Measurements from ENCODE around the gene PILRA. TPM values are rescaled to one million over a fixed set of nuclear protein-coding genes. Genes with fewer than 3 reads are reported as not detected.

PILRA gene
- total and polyA plus RNA-seq, 8 donors = 1.4 to 10.0 (median 3.1) TPM; not detected in 3

DNA sequence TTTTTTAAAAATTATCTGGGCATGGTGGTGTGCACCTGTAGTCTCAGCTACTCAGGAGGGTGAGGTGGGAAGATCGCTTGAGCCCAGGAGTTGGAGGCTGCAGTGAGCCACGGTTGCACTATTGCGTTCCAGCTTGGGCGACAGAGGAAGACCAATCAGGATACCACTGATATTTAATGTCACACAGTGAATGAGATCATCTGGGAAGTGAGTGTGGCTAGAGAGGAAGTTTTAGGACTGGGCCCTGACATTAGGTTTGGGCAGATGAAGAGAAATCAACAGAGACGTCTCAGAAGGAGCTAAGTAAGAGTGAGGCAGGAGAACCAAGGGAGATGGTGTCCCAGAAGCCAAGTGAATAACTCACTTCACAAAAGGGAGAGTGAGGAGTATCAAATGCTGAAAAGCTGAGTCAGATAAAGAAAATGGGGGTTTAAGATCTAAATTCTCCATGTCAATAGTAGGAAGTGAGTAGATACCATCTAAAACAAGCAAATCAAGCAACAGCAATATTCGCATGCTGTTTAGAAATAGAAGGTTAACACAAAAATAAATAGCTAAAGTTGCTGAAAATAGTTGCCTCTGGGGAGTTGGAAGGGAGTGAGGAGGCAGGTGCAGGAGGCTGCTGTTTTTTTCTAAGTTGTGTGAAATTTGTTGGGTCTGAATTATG is 11.5 kb downstream of the PILRA start:
- Histone ChIP-seq H3K36me3 (no peaks in the 10 kb centered on the region), H3K4me1 (no peaks in the 10 kb centered on the region), H3K27me3 (no peaks in the 10 kb centered on the region), H3K27ac (no peak overlapping the region), H3K4me3 (no peak overlapping the region), H3K9me3 (no peaks in the 10 kb centered on the region)
- no peak for TF ChIP-seq POLR2A (IDR thresholded peaks at IDR 0.05)
- TF ChIP-seq, protein P1, sequence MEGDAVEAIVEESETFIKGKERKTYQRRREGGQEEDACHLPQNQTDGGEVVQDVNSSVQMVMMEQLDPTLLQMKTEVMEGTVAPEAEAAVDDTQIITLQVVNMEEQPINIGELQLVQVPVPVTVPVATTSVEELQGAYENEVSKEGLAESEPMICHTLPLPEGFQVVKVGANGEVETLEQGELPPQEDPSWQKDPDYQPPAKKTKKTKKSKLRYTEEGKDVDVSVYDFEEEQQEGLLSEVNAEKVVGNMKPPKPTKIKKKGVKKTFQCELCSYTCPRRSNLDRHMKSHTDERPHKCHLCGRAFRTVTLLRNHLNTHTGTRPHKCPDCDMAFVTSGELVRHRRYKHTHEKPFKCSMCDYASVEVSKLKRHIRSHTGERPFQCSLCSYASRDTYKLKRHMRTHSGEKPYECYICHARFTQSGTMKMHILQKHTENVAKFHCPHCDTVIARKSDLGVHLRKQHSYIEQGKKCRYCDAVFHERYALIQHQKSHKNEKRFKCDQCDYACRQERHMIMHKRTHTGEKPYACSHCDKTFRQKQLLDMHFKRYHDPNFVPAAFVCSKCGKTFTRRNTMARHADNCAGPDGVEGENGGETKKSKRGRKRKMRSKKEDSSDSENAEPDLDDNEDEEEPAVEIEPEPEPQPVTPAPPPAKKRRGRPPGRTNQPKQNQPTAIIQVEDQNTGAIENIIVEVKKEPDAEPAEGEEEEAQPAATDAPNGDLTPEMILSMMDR (IDR thresholded peaks at IDR 0.05) = no peak
- intact Hi-C loops (cut with DNase I; ENCODE audit: low total_unique reads) = no loop called here
- no peak for DNase-seq
- WGBS, 5 donors = 77 to 82% (median 78%) methylated on average over 6 of the region's 6 CpGs

DNA sequence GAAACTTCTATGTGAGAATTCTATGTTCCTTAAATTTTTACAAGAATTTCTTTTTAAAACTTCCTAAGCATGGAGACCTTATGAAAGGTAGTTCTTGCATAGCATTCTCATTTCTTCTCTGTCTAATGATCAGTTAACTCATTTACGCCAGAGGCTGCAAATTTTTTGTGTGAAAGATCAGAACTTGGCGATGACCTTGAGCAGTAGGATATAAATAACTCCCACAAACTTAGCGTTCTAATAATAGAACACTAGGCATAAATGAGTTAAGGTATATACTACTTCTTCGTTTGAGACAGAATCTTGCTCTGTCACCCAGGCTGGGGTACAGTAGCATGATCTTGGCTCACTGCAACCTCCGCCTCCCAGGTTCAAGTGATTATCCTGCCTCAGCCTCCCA is 13.7 kb downstream of the PILRA start:
- 69 to 77% (median 74%) methylated on average over 5 of the region's 5 CpGs for WGBS, 5 donors

DNA sequence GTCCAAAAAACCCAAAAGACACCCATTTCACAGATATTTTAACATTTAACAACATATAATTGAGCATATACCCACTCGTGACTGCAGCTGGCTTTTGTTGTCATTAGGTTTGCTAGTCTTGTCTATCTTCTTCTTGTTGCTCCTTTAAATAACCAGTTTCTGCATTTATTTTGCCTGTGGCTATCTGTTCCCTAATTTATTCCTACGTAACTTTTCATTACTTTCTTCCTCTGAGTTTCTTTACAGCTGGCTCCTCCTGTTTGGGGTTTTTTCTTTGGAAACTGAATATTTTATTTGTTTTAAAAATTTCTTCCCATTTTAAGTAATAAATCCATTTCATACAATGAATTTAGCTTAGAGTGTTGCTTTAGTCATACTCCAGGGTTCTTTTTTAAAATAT is 14.4 kb downstream of the PILRA start:
- WGBS, 5 donors = 67 to 80% (median 79%) methylated on average over 2 of the region's 2 CpGs
- TF ChIP-seq POLR2A (IDR thresholded peaks at IDR 0.05) (no peak), POLR2AphosphoS5 (IDR thresholded peaks at IDR 0.05) (no peak), EP300 (IDR thresholded peaks at IDR 0.05) (no peak)
- TF ChIP-seq, protein P1 (IDR thresholded peaks at IDR 0.05) = no peak

More for the DNA sequence above, 13.7 kb downstream of the PILRA start:
- H3K27me3 ChIP-seq = no peaks in the 10 kb centered on the region
- no peak for TF ChIP-seq EP300 (IDR thresholded peaks at IDR 0.05)
- no peak for TF ChIP-seq POLR2AphosphoS5 (IDR thresholded peaks at IDR 0.05)
- TF ChIP-seq POLR2A (IDR thresholded peaks at IDR 0.05) = no peak
- intact Hi-C loops (cut with DNase I; ENCODE audit: low total_unique reads) = no loop called here
- H3K4me1 ChIP-seq = no peaks in the 10 kb centered on the region
- H3K27ac ChIP-seq = no peak overlapping the region
- DNase-seq = no peak
- H3K4me3 ChIP-seq = no peak overlapping the region
- H3K9me3 ChIP-seq = no peaks in the 10 kb centered on the region
- no peaks in the 10 kb centered on the region for H3K36me3 ChIP-seq

DNA sequence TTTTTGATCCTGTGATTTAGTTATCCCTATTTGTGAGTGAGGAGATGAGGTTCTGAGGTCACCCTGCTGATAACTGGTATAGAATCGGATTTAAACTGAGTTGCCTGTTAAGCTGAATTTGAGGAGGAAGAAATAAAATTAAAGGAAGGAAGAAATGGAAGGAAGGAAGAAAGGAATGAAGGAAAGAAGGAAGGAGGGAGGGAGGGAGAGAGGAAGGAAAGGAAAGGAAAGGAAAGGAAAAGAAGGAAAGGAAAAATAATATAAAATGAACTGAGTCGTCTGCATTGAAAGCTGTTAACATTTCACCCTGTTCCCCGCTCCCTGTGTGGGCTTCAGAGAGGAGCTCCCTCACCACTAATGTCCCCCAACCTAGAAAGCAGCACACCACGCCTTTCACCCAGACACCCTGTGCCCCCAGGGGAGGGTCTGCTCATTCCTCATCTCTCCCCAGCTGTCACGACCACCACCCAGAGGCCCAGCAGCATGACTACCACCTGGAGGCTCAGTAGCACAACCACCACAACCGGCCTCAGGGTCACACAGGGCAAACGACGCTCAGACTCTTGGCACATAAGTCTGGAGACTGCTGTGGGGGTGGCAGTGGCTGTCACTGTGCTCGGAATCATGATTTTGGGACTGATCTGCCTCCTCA is 16.3 kb downstream of the PILRA start:
- H3K27ac ChIP-seq = no peak overlapping the region
- intact Hi-C loops (cut with DNase I; ENCODE audit: low total_unique reads) = no loop called here
- no peaks in the 10 kb centered on the region for H3K36me3 ChIP-seq
- H3K4me3 ChIP-seq = no peak overlapping the region
- DNase-seq = no peak
- TF ChIP-seq EP300 (IDR thresholded peaks at IDR 0.05) (no peak), POLR2AphosphoS5 (IDR thresholded peaks at IDR 0.05) (no peak), POLR2A (IDR thresholded peaks at IDR 0.05) (no peak)
- TF ChIP-seq, protein P1 (IDR thresholded peaks at IDR 0.05) = no peak
- H3K27me3 ChIP-seq = no peaks in the 10 kb centered on the region
- H3K4me1 ChIP-seq = no peaks in the 10 kb centered on the region
- 57 to 69% (median 64%) methylated on average over 9 of the region's 9 CpGs for WGBS, 5 donors
- H3K9me3 ChIP-seq = no peaks in the 10 kb centered on the region

More for the DNA sequence above, 14.4 kb downstream of the PILRA start:
- DNase-seq = no peak
- intact Hi-C loops (cut with DNase I; ENCODE audit: low total_unique reads) = no loop called here
- no peaks in the 10 kb centered on the region for H3K36me3 ChIP-seq
- no peaks in the 10 kb centered on the region for H3K9me3 ChIP-seq
- no peaks in the 10 kb centered on the region for H3K27me3 ChIP-seq
- no peaks in the 10 kb centered on the region for H3K4me1 ChIP-seq
- H3K4me3 ChIP-seq = no peak overlapping the region
- H3K27ac ChIP-seq = no peak overlapping the region

All from stomach (tissue), 9 donors.